ENCODE data around the gene ATP5F1A. TPM values are rescaled to one million over a fixed set of nuclear protein-coding genes. Genes with fewer than 3 reads are reported as not detected.

The ATP5F1A gene
- total RNA-seq, 1 experiment from 2014 or later: 625 TPM

DNA sequence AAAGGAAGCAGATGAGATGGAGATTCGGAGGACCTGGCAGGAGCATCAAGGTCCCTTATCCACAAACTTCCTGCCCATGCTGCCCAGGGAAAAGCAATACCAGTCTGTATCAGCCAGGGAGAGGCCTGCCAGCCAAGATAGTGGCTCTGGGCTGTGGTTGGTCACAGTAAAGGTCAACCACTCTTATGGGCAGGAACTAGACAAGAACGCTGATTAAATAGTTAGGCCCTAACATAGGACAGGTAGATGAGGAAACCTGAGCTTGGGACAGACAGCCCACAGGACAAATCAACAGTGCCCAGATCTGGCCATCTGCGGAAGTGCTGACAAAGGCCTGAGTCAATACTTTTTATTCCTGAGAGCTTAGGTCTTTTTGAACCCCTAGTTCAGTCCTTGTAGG, 36.7 kb downstream of the ATP5F1A start:
- Histone ChIP-seq H3K4me2 (ENCODE audit: insufficient read depth, insufficient read length, low read length) (no peak overlapping the region), H2AFZ (ENCODE audit: low read length) (no peak overlapping the region), H2AK5ac (ENCODE audit: insufficient read length, low read length) (no peak overlapping the region), H3K79me2 (ENCODE audit: insufficient read depth, low read length) (no peaks in the 10 kb centered on the region), H3K9ac (ENCODE audit: extremely low read depth, insufficient read length, low read length) (no peak overlapping the region), H2BK120ac (ENCODE audit: low read depth, low read length, poor library complexity, severe bottlenecking) (no peak overlapping the region), H3K56ac (ENCODE audit: insufficient read length, low read depth, low read length) (no peak overlapping the region), H2BK20ac (ENCODE audit: low read depth, low read length, poor library complexity, severe bottlenecking) (no peak overlapping the region), H3K18ac (ENCODE audit: insufficient read length, low read depth, low read length) (no peak overlapping the region), H4K5ac (ENCODE audit: insufficient read length, low read depth, low read length) (no peak overlapping the region), H4K91ac (ENCODE audit: insufficient read length, low read depth, low read length) (no peak overlapping the region), H2BK15ac (ENCODE audit: low read depth, low read length) (no peak overlapping the region), H2BK12ac (ENCODE audit: insufficient read length, low read depth, low read length) (no peak overlapping the region), H3K14ac (ENCODE audit: insufficient read depth, low read length) (no peak overlapping the region), H4K20me1 (ENCODE audit: control insufficient read depth, insufficient read depth, insufficient read length) (no peaks in the 10 kb centered on the region), H3K4me1 (ENCODE audit: insufficient read depth, low read length) (no peaks in the 10 kb centered on the region), H3K4ac (ENCODE audit: low read depth, low read length) (no peak overlapping the region), H4K8ac (replicated peaks; ENCODE audit: insufficient read length, low read depth, low read length) (no peak overlapping the region), H3K27ac (ENCODE audit: insufficient read length, low read depth, low read length) (no peak overlapping the region), H3K23me2 (ENCODE audit: insufficient read length, low read depth, low read length, poor library complexity, severe bottlenecking) (no peaks in the 10 kb centered on the region), H2BK5ac (ENCODE audit: insufficient read length, low read length) (no peak overlapping the region), H3K23ac (ENCODE audit: insufficient read length, low read depth, low read length) (no peak overlapping the region), H3K27me3 (ENCODE audit: insufficient read depth, low read length) (no peaks in the 10 kb centered on the region), H3K9me3 (ENCODE audit: control insufficient read depth, low read depth, low read length) (no peaks in the 10 kb centered on the region), H3K79me1 (ENCODE audit: insufficient read depth, low read depth, low read length, poor library complexity, severe bottlenecking) (no peaks in the 10 kb centered on the region), H3T11ph (ENCODE audit: low read length) (no peak overlapping the region)
- TF ChIP-seq, protein P1, sequence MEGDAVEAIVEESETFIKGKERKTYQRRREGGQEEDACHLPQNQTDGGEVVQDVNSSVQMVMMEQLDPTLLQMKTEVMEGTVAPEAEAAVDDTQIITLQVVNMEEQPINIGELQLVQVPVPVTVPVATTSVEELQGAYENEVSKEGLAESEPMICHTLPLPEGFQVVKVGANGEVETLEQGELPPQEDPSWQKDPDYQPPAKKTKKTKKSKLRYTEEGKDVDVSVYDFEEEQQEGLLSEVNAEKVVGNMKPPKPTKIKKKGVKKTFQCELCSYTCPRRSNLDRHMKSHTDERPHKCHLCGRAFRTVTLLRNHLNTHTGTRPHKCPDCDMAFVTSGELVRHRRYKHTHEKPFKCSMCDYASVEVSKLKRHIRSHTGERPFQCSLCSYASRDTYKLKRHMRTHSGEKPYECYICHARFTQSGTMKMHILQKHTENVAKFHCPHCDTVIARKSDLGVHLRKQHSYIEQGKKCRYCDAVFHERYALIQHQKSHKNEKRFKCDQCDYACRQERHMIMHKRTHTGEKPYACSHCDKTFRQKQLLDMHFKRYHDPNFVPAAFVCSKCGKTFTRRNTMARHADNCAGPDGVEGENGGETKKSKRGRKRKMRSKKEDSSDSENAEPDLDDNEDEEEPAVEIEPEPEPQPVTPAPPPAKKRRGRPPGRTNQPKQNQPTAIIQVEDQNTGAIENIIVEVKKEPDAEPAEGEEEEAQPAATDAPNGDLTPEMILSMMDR (conservative IDR thresholded peaks at IDR 0.05): no peak
- H3K36me3 Mint-ChIP-seq (ENCODE audit: insufficient read depth in 1 of 3, low read depth in 3 of 3): no peaks in the 10 kb centered on the region
- no CpG with 5 or more reads among the region's 3 CpGs for WGBS (ENCODE audit: extremely low coverage, insufficient read length, low lambda C conversion rate)
- no peaks in the 10 kb centered on the region for H3K27me3 Mint-ChIP-seq (ENCODE audit: low read depth)
- H3K4me1 Mint-ChIP-seq: peaks cover 0 to 5% of the 10 kb centered on the region in 2 experiments; a peak in 1 of 4 replicates
- no peaks in the 10 kb centered on the region for H3K9me3 Mint-ChIP-seq
- H3K27ac Mint-ChIP-seq: no peak overlapping the region
- no peak for DNase-seq
- H3K4me3 Mint-ChIP-seq: no peak overlapping the region
